Activated CD4-positive, alpha-beta T cell treated with anti-CD3 and anti-CD28 coated beads, Interleukin-2, amount 10 ng/mL, durations not matched to agents 7 days and 5 days (primary cell): Measurements from ENCODE around the gene ARHGEF38. TPM values are rescaled to one million over a fixed set of nuclear protein-coding genes. Genes with fewer than 3 reads are reported as not detected.

ENCODE experiments used
- CTCF ChIA-PET: fragments of 350-600 bp; sonication (Branson Sonifier 250); formaldehyde crosslinking; loops from one replicate; lab custom pipeline; 2021; ENCODE audit warnings: antibody characterized with exemption; lab: Charles Lee
- POLR2A ChIA-PET: fragments of 350-600 bp; sonication (Branson Sonifier 250); formaldehyde crosslinking; loops from one replicate; lab custom pipeline; 2021; ENCODE audit warnings: antibody characterized with exemption; lab: Charles Lee
- DNase-seq: peaks from one replicate; pipeline ENCODE4 v3.0.0-alpha.2; 2020
- H3K27ac Mint-ChIP-seq: one replicate; pipeline ENCODE4 v1.8.0; 2021; ENCODE audit warnings: mild to moderate bottlenecking, moderate library complexity, mixed read lengths
- H3K27me3 Mint-ChIP-seq: one replicate; pipeline ENCODE4 v1.8.0; 2021; ENCODE audit warnings: mixed read lengths
- H3K36me3 Mint-ChIP-seq: one replicate; pipeline ENCODE4 v1.8.0; 2021; ENCODE audit warnings: low read depth, mixed read lengths
- H3K4me1 Mint-ChIP-seq: one replicate; pipeline ENCODE4 v1.8.0; 2021; ENCODE audit warnings: mixed read lengths
- H3K4me3 Mint-ChIP-seq: one replicate; pipeline ENCODE4 v1.8.0; 2021; ENCODE audit warnings: mild to moderate bottlenecking, moderate library complexity, mixed read lengths
- H3K9me3 Mint-ChIP-seq: one replicate; pipeline ENCODE4 v1.8.0; 2021; ENCODE audit warnings: mixed read lengths
- total RNA-seq, 2 experiments: library from RNA; stranded (reverse); gene quantifications; one replicate each; pipeline ENCODE4 v1.2.3, GENCODE V29; 2021

Gene ARHGEF38
- total RNA-seq, 2 experiments from 2014 or later, result not detected

DNA sequence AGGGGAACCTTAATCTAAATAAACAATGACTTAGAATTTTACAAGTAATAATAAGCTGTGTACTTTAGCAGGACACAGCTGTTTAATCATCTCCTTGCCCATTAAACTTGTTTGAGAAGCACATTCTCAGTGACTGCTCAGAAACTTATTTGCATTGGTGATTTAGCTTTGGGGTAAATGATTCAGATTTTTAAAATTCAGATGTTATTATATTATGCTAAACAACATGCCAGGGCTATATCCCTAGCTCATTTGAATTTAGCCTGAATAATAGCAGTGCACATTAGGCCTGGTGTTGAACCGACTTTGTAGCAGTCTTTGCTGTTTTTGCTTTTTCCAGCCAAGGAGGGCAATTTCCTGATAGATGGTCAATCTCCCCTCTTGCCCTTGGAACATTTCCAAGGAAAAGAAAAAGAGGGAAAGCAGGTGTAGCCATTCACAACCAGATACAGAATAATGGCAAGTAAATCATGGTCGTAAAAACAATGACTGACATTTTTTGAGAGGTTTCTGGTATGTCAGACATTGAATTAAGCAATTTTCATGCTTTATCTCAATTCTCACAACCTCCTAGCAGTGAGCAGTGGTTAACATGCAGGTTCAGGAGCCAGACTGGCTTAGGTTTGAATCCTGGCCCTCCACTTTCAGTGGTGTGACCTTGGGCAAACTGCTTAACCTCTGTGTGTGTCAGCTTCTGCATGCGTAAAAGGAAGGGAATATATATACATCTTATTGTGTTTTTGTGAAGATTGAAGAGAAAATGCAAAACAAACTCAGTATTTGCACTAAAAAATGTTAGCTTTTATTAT, 16.8 kb downstream of the ARHGEF38 start:
- no peak for DNase-seq
- Mint-ChIP-seq H3K27ac (no peak overlapping the region), H3K36me3 (no peaks in the 10 kb centered on the region), H3K27me3 (peaks cover 5% of the 10 kb centered on the region), H3K4me1 (no peaks in the 10 kb centered on the region), H3K9me3 (no peaks in the 10 kb centered on the region), H3K4me3 (no peak overlapping the region)
- ChIA-PET CTCF (no interaction called here), POLR2A (no interaction called here)

- no peaks in the 10 kb centered on the region for H3K9me3 Mint-ChIP-seq
- no peak overlapping the region for H3K4me3 Mint-ChIP-seq
- ChIA-PET POLR2A (no interaction called here), CTCF (no interaction called here)
- no peaks in the 10 kb centered on the region for H3K36me3 Mint-ChIP-seq
- peaks cover 5% of the 10 kb centered on the region for H3K27me3 Mint-ChIP-seq
- H3K4me1 Mint-ChIP-seq, result no peaks in the 10 kb centered on the region
- H3K27ac Mint-ChIP-seq, result no peak overlapping the region
- DNase-seq, result no peak
These were observed 17.4 kb downstream of the ARHGEF38 start for GRCh38 chr4:105569866-105570236.

- Mint-ChIP-seq H3K27ac (no peak overlapping the region), H3K9me3 (no peaks in the 10 kb centered on the region), H3K27me3 (peaks cover 3% of the 10 kb centered on the region), H3K4me1 (no peaks in the 10 kb centered on the region), H3K4me3 (no peak overlapping the region), H3K36me3 (no peaks in the 10 kb centered on the region)
- no peak for DNase-seq
- ChIA-PET POLR2A (no interaction called here), CTCF (no interaction called here)
These were observed 19.9 kb downstream of the ARHGEF38 start for GRCh38 chr4:105572296-105572695.

- peaks cover 15% of the 10 kb centered on the region for H3K27me3 Mint-ChIP-seq
- H3K9me3 Mint-ChIP-seq, result no peaks in the 10 kb centered on the region
- ChIA-PET CTCF (no interaction called here), POLR2A (no interaction called here)
- peaks cover 14% of the 10 kb centered on the region for H3K4me1 Mint-ChIP-seq
- no peak overlapping the region for H3K4me3 Mint-ChIP-seq
- no peak overlapping the region for H3K27ac Mint-ChIP-seq
- no peak for DNase-seq
- H3K36me3 Mint-ChIP-seq, result no peaks in the 10 kb centered on the region
These were observed 34.4 kb downstream of the ARHGEF38 start for GRCh38 chr4:105586638-105587328.

DNA sequence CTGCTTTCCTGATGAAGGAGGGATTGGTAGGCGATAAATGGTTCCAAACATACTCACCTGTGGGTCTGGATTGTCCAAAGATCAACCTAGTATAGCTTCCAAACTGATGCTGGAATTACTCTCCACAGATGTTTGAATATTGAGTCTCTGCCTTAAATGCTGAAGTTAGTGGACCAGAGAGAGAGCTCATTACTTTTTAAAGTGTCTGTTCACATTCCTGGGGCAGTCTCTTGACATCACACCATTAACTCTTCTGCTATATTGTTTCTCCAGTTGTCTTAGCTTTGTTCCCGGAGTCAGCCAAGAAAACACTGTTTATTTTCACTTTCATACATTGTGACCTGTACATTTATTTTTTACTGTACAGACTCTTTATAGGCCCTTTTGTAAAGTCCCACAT, 35.4 kb downstream of the ARHGEF38 start:
- no peak for DNase-seq
- Mint-ChIP-seq H3K4me1 (peaks cover 14% of the 10 kb centered on the region), H3K27ac (no peak overlapping the region), H3K36me3 (no peaks in the 10 kb centered on the region), H3K27me3 (peaks cover 22% of the 10 kb centered on the region), H3K9me3 (no peaks in the 10 kb centered on the region), H3K4me3 (no peak overlapping the region)
- POLR2A ChIA-PET, result no interaction called here
- CTCF ChIA-PET, result no interaction called here

DNA sequence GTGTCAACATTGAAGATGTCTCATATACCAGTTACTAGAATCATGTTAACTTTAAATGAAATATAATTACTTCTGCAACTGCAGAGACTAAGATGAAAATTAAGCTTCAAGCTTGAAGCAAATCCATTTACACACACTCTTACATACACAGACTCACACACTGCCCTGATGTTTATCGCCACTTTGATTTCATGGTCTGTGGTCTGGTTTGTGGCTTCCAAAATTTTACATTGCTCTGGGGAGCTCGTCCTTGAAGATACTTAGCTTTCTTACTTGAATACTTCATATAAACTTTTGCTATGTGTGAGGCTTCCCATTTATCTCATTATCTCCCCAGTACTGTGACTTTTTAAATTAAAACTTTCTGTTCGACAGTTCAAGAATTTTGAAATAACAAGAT, 35.8 kb downstream of the ARHGEF38 start:
- no peaks in the 10 kb centered on the region for H3K36me3 Mint-ChIP-seq
- H3K9me3 Mint-ChIP-seq, result no peaks in the 10 kb centered on the region
- DNase-seq, result peak; percentile 8
- H3K27me3 Mint-ChIP-seq, result peaks cover 20% of the 10 kb centered on the region
- H3K27ac Mint-ChIP-seq, result no peak overlapping the region
- H3K4me1 Mint-ChIP-seq, result peaks cover 14% of the 10 kb centered on the region
- POLR2A ChIA-PET, result no interaction called here
- CTCF ChIA-PET, result no interaction called here
- H3K4me3 Mint-ChIP-seq, result no peak overlapping the region

DNA sequence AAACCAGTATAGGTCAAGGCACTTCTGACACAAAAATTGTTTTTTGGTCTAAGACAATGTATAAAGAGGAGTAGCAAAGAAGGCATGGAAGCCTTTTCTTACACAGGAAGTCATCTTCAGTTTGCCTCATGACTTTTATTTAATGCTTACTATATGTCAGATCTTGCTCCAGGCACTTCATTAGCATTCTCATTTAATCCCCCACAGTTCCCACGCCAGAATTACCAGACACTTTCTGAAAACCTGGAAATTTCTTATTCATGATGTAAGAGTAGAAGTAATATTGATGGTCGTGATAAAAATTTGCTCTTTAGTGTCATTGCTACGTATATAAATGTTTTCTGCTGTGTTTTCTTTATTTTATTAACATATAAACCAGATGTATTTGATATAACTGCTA, 39.2 kb downstream of the ARHGEF38 start:
- no peak for DNase-seq
- Mint-ChIP-seq H3K36me3 (no peaks in the 10 kb centered on the region), H3K27me3 (peaks cover 24% of the 10 kb centered on the region), H3K27ac (no peak overlapping the region), H3K4me3 (no peak overlapping the region), H3K9me3 (no peaks in the 10 kb centered on the region), H3K4me1 (peaks cover 14% of the 10 kb centered on the region)
- CTCF ChIA-PET, result no interaction called here
- POLR2A ChIA-PET, result no interaction called here

DNA sequence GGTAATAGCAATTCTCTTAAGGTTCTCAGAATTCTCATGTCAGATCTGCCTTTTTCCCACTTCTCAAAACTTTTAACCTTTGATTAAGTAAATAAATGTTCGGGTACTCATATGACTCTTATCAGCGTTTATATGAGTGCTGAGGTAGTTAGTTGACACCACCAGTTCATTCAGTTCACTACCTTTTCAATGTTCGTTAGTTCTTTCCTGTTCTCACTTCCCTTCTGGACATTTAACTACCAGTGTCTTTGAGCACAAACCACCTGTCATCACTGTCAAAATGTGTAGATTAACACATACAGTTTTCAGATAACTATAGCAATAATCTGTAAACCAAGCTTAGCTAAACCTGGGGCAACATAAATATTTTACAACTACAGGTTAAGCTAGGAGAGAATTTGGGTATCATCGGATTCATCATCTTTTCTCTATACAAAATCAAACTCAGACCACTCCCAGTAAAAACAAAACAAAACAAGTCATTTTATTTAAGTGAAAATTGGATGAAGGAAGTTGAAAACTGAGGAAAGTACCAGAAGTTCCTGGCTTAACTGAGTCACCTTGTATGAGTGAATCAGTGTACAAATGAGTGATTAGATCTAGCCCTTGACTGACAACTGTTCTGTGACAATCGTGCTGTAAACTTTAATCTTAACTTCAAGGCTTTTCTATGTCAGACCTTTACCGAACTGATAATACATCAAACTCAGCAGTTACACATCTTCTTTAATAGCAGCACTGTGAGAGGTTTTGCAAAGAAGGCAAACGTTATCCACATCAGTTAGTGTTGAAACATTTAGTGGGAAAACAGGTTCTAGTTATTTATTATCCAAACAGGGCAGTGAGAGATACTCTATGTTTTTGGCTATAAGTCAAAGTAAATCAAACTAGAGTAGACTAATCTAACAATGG, 41.9 kb downstream of the ARHGEF38 start:
- no peak for DNase-seq
- H3K27me3 Mint-ChIP-seq, result peaks cover 28% of the 10 kb centered on the region
- POLR2A ChIA-PET, result no interaction called here
- H3K4me1 Mint-ChIP-seq, result no peaks in the 10 kb centered on the region
- no peak overlapping the region for H3K27ac Mint-ChIP-seq
- CTCF ChIA-PET, result no interaction called here
- no peaks in the 10 kb centered on the region for H3K36me3 Mint-ChIP-seq
- H3K4me3 Mint-ChIP-seq, result no peak overlapping the region
- no peaks in the 10 kb centered on the region for H3K9me3 Mint-ChIP-seq

GRCh38 chr4:105596684-105597083, 44.3 kb downstream of the ARHGEF38 start:
- Mint-ChIP-seq H3K9me3 (no peaks in the 10 kb centered on the region), H3K4me3 (no peak overlapping the region), H3K27me3 (peaks cover 24% of the 10 kb centered on the region), H3K4me1 (no peaks in the 10 kb centered on the region), H3K36me3 (no peaks in the 10 kb centered on the region), H3K27ac (no peak overlapping the region)
- ChIA-PET POLR2A (no interaction called here), CTCF (no interaction called here)
- DNase-seq, result no peak

- CTCF ChIA-PET, result no interaction called here
- no peaks in the 10 kb centered on the region for H3K36me3 Mint-ChIP-seq
- no peaks in the 10 kb centered on the region for H3K4me1 Mint-ChIP-seq
- POLR2A ChIA-PET, result no interaction called here
- no peak for DNase-seq
- no peak overlapping the region for H3K27ac Mint-ChIP-seq
- H3K4me3 Mint-ChIP-seq, result no peak overlapping the region
- H3K9me3 Mint-ChIP-seq, result no peaks in the 10 kb centered on the region
- peaks cover 14% of the 10 kb centered on the region for H3K27me3 Mint-ChIP-seq
These were observed 45.6 kb downstream of the ARHGEF38 start for GRCh38 chr4:105598052-105598451.

- Mint-ChIP-seq H3K27ac (no peak overlapping the region), H3K4me1 (no peaks in the 10 kb centered on the region), H3K9me3 (no peaks in the 10 kb centered on the region), H3K27me3 (peaks cover 13% of the 10 kb centered on the region), H3K4me3 (no peak overlapping the region), H3K36me3 (no peaks in the 10 kb centered on the region)
- DNase-seq, result no peak
- POLR2A ChIA-PET, result no interaction called here
- CTCF ChIA-PET, result no interaction called here
These were observed 46.4 kb downstream of the ARHGEF38 start for GRCh38 chr4:105598787-105599186.

DNA sequence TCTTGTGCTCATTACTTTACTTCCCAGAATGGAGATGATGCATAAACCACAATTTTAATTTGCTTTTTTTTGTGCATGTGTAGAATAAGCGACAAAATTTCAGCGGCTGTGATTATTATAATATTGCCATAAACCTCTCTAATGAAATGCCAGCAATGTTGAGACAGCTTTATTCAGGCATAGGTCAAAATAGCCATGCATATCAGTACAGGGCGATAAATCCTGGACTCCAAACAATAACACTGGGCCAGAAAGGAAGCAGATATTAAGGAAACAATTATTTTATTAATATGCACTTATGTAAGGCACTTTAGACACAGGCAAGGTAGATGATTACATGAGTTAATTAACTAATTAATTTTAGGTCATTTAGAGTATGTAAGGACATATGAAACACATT, 47.1 kb downstream of the ARHGEF38 start:
- H3K4me1 Mint-ChIP-seq, result no peaks in the 10 kb centered on the region
- CTCF ChIA-PET, result no interaction called here
- H3K4me3 Mint-ChIP-seq, result no peak overlapping the region
- no peaks in the 10 kb centered on the region for H3K36me3 Mint-ChIP-seq
- peaks cover 13% of the 10 kb centered on the region for H3K27me3 Mint-ChIP-seq
- no peak for DNase-seq
- no peaks in the 10 kb centered on the region for H3K9me3 Mint-ChIP-seq
- H3K27ac Mint-ChIP-seq, result no peak overlapping the region
- POLR2A ChIA-PET, result no interaction called here
